KMS-11 (cell line): ENCODE results near the gene DDHD1.
"Not testable (repeated sequence)": the region's sequence is repeated elsewhere in the genome, so short reads cannot be mapped to it uniquely, and the experiment has no call there.

ENCODE experiments used
- H2AFZ ChIP-seq: fragments of 200-600 bp; sonication (generic); 2 replicates; pipeline ENCODE4 v1.6.1; 2016; ENCODE audit warnings: antibody characterized with exemption, mixed run types, low read depth
- H3K27ac ChIP-seq: fragments of 200-600 bp; sonication (generic); 2 replicates; pipeline ENCODE4 v1.6.1; 2016; ENCODE audit warnings: mild to moderate bottlenecking, mixed run types
- H3K27me3 ChIP-seq: fragments of 200-600 bp; sonication (generic); 2 replicates; pipeline ENCODE4 v1.6.1; 2017; ENCODE audit warnings: mild to moderate bottlenecking, low read depth, mixed run types, moderate library complexity; ENCODE audit not compliant: insufficient read depth
- H3K36me3 ChIP-seq: fragments of 200-600 bp; sonication (generic); 2 replicates; pipeline ENCODE4 v1.6.1; 2017; ENCODE audit warnings: mild to moderate bottlenecking, mixed run types; ENCODE audit not compliant: insufficient read depth
- H3K4me1 ChIP-seq: fragments of 200-600 bp; sonication (generic); 2 replicates; pipeline ENCODE4 v1.6.1; 2016; ENCODE audit warnings: mild to moderate bottlenecking, low read depth, mixed run types; ENCODE audit not compliant: poor library complexity, severe bottlenecking
- H3K4me2 ChIP-seq: fragments of 200-600 bp; sonication (generic); 2 replicates; pipeline ENCODE4 v1.7.0; 2016; ENCODE audit warnings: mild to moderate bottlenecking, mixed run types
- H3K4me3 ChIP-seq: fragments of 200-600 bp; sonication (generic); IDR thresholded peaks from 2 replicates; pipeline ENCODE4 v1.6.1; 2017; ENCODE audit warnings: low read depth, low read length, mixed read lengths; ENCODE audit not compliant: insufficient read depth
- H3K79me2 ChIP-seq: fragments of 200-600 bp; sonication (generic); 2 replicates; pipeline ENCODE4 v1.6.1; 2016; ENCODE audit warnings: low read depth, mixed run types; ENCODE audit not compliant: insufficient read depth
- H3K9ac ChIP-seq: fragments of 200-600 bp; sonication (generic); 2 replicates; pipeline ENCODE4 v1.6.1; 2016; ENCODE audit warnings: mild to moderate bottlenecking, mixed run types
- H4K20me1 ChIP-seq: fragments of 200-600 bp; sonication (generic); 2 replicates; pipeline ENCODE4 v1.6.1; 2016; ENCODE audit warnings: mild to moderate bottlenecking, mixed run types; ENCODE audit not compliant: insufficient read depth
- TF ChIP-seq, protein P1 (sequence below): fragments of 200-600 bp; sonication (generic); conservative IDR thresholded peaks from 2 replicates; pipeline ENCODE4 v1.6.1; 2017; ENCODE audit warnings: low read depth, mild to moderate bottlenecking, antibody characterized with exemption, low read length, moderate library complexity, mixed read lengths

The DDHD1 gene

DNA sequence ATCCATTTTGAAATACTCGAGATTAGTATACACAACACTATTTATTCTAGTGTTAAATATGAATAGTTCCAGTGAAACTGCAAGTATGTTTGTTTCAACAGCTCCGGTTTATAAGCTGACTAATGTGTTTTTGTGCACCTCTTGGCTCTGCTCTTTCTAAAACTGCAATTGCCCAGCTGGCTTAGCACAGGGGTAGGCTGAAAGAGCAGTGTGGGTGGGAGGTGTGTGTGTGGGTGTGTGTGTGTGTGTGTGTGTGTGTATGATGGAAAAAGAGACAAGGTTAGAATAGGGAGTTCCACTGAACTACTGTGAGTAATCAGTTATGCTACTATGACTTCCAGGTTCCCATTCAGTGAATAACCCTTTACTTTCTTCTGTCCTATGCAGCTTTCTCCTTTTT is 37.8 kb upstream of the DDHD1 start:
- Histone ChIP-seq H3K27me3 (no peaks in the 10 kb centered on the region), H3K4me1 (no peaks in the 10 kb centered on the region), H3K36me3 (no peaks in the 10 kb centered on the region), H3K9ac (no peak overlapping the region), H4K20me1 (no peaks in the 10 kb centered on the region), H3K4me2 (no peak overlapping the region), H3K79me2 (no peaks in the 10 kb centered on the region), H2AFZ (no peak overlapping the region), H3K27ac (no peak overlapping the region), H3K4me3 (no peak overlapping the region)
- TF ChIP-seq, protein P1, sequence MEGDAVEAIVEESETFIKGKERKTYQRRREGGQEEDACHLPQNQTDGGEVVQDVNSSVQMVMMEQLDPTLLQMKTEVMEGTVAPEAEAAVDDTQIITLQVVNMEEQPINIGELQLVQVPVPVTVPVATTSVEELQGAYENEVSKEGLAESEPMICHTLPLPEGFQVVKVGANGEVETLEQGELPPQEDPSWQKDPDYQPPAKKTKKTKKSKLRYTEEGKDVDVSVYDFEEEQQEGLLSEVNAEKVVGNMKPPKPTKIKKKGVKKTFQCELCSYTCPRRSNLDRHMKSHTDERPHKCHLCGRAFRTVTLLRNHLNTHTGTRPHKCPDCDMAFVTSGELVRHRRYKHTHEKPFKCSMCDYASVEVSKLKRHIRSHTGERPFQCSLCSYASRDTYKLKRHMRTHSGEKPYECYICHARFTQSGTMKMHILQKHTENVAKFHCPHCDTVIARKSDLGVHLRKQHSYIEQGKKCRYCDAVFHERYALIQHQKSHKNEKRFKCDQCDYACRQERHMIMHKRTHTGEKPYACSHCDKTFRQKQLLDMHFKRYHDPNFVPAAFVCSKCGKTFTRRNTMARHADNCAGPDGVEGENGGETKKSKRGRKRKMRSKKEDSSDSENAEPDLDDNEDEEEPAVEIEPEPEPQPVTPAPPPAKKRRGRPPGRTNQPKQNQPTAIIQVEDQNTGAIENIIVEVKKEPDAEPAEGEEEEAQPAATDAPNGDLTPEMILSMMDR: no peak

DNA sequence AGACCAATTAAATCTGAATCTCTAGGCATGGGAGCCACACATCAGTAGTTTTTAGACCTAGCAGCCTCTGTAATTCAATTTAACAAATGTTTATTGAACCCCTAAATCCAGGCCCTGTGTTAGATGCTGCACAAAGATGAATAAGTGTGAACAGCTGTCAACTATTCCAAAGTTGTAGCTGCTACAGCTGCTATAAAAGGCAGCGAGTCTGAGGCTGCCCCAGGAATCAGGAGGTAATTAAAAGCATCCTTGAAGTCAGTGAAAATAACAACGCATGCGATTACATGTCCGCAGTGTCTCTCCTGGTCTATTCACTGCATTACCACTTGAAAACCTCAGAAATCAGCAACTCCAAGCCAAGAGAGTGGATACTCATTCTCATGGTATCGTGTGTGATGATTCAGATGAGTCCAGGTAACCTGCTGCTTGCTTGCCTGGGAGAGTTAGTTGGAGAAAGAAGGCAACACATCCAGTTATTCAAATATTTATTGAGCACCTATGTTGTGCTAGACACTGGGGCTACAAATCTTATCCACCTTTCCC is 34.9 kb upstream of the DDHD1 start:
- Histone ChIP-seq H4K20me1 (no peaks in the 10 kb centered on the region), H3K4me1 (no peaks in the 10 kb centered on the region), H3K79me2 (no peaks in the 10 kb centered on the region), H3K4me3 (no peak overlapping the region), H3K9ac (no peak overlapping the region), H3K4me2 (no peak overlapping the region), H3K27ac (no peak overlapping the region), H2AFZ (no peak overlapping the region), H3K36me3 (no peaks in the 10 kb centered on the region), H3K27me3 (no peaks in the 10 kb centered on the region)
- TF ChIP-seq, protein P1: no peak

DNA sequence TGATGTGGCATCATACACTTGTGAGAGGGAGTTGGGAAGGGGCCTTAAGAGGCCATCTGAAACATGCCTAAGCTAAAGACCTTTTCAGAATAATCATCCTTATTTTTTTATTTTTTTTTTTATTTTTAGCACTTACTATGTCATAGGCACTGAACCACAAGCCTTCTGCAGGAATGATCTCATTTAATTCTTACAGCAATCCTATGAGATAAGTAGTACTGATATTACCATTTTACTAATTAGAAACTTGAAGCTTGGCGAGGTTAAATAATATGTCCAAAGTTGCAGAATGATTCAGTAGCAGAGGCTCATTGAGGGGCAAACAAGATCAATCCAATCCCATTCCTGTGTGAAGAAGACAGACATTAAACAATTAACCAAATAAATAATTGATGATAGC is 33.4 kb upstream of the DDHD1 start:
- Histone ChIP-seq H3K4me2 (no peak overlapping the region), H3K36me3 (no peaks in the 10 kb centered on the region), H4K20me1 (no peaks in the 10 kb centered on the region), H2AFZ (no peak overlapping the region), H3K4me3 (no peak overlapping the region), H3K27ac (no peak overlapping the region), H3K9ac (no peak overlapping the region), H3K27me3 (no peaks in the 10 kb centered on the region), H3K79me2 (no peaks in the 10 kb centered on the region), H3K4me1 (no peaks in the 10 kb centered on the region)
- TF ChIP-seq, protein P1: no peak

DNA sequence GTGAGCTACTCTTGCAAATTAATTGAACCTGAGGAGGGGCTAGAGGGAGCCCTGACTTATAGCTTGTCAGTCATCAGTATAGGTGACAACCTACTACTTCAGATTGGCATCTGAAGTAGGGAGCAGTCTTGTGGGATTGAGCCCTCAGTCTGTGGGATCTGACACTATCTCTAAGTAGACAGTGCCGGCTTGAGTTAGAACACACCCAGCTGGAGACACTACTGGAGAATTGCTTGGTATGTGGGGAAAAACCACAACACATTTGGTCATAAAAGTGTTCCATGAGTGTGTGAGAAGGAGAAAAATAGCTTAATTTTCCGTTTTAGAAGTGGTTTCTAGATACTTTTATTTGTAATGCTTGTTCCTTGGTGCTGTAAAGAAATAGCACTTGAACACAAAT is 30.5 kb upstream of the DDHD1 start:
- Histone ChIP-seq H3K36me3 (no peaks in the 10 kb centered on the region), H3K4me1 (no peaks in the 10 kb centered on the region), H3K27me3 (no peaks in the 10 kb centered on the region), H3K9ac (no peak overlapping the region), H3K79me2 (no peaks in the 10 kb centered on the region), H3K27ac (no peak overlapping the region), H3K4me2 (no peak overlapping the region), H3K4me3 (no peak overlapping the region), H2AFZ (no peak overlapping the region), H4K20me1 (no peaks in the 10 kb centered on the region)
- TF ChIP-seq, protein P1: no peak

GRCh38 chr14:53183056-53183455 is 29.9 kb upstream of the DDHD1 start:
- Histone ChIP-seq H3K27me3 (no peaks in the 10 kb centered on the region), H3K27ac (no peak overlapping the region), H3K4me2 (no peak overlapping the region), H3K79me2 (no peaks in the 10 kb centered on the region), H3K4me3 (no peak overlapping the region), H4K20me1 (no peaks in the 10 kb centered on the region), H3K9ac (no peak overlapping the region), H2AFZ (no peak overlapping the region), H3K36me3 (no peaks in the 10 kb centered on the region), H3K4me1 (no peaks in the 10 kb centered on the region)
- TF ChIP-seq, protein P1: no peak

GRCh38 chr14:53181463-53182081 is 28.4 kb upstream of the DDHD1 start:
- not testable (repeated sequence) for H2AFZ ChIP-seq, H3K79me2 ChIP-seq, H3K36me3 ChIP-seq, H3K4me3 ChIP-seq, H3K4me2 ChIP-seq, H3K4me1 ChIP-seq, H4K20me1 ChIP-seq, H3K27ac ChIP-seq, H3K9ac ChIP-seq, H3K27me3 ChIP-seq
